NCI-H748 treated with DMSO at 0.1 percent for 48 hours (cell line): Measurements from ENCODE around the gene PHRF1.
"Not testable (repeated sequence)": the region's sequence is repeated elsewhere in the genome, so short reads cannot be mapped to it uniquely, and the experiment has no call there.

Experiments
- DNase-seq: peaks from one replicate; lab custom pipeline; 2025; lab: John Stamatoyannopoulos, UW

PHRF1 gene

GRCh38 chr11:654444-654843 is 78.2 kb downstream of the PHRF1 start:
- DNase-seq: not testable (repeated sequence)

- DNase-seq: no peak
These were observed 78.9 kb downstream of the PHRF1 start for GRCh38 chr11:655036-655726.

GRCh38 chr11:656426-656825 is 80.2 kb downstream of the PHRF1 start:
- no peak for DNase-seq

- no peak for DNase-seq
These were observed 80.6 kb downstream of the PHRF1 start for GRCh38 chr11:656866-657265.

GRCh38 chr11:657691-658126 is 81.4 kb downstream of the PHRF1 start:
- no peak for DNase-seq

GRCh38 chr11:659532-660085 is 83.3 kb downstream of the PHRF1 start:
- no peak for DNase-seq

GRCh38 chr11:660281-660680 is 84.0 kb downstream of the PHRF1 start:
- no peak for DNase-seq

- DNase-seq: no peak
These were observed 84.6 kb downstream of the PHRF1 start for GRCh38 chr11:660681-661444.
